ENCODE measurements around the gene AKAP7. TPM values are rescaled to one million over a fixed set of nuclear protein-coding genes. Genes with fewer than 3 reads are reported as not detected.

The AKAP7 gene
- total RNA-seq, 1 donor = 4.7 TPM

GRCh38 chr6:131222773-131223172 lies 87.5 kb downstream of the AKAP7 start:
- DNase-seq (ENCODE audit: low read depth) = peak; percentile 14
- TF ChIP-seq CTCF (IDR thresholded peaks at IDR 0.05; ENCODE audit: insufficient read depth, low read depth, low read length) = no peak
- no peak overlapping the region for H3K4me3 ChIP-seq (ENCODE audit: low read depth, low read length)

DNA sequence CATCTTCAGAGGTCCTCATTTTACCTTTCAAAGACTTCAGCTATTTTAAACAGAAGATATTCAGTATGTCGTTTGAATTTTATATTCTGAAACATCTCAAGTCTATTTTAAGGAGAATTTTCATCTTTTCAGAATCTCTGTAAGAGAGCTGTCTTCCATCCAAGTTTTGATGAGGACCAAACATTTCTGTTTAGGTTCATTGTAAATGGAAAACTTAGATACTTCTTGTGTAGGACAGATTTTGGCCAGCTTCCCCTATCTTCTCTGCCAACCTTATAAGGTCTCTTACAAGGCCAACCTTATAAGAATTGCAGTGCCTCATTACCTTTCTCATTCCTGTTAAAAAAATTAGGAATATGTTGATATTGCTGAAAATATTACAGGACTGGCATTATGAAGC lies 88.1 kb downstream of the AKAP7 start:
- no peak for TF ChIP-seq CTCF (IDR thresholded peaks at IDR 0.05; ENCODE audit: insufficient read depth, low read depth, low read length)
- no peak overlapping the region for H3K4me3 ChIP-seq (ENCODE audit: low read depth, low read length)
- DNase-seq (ENCODE audit: low read depth) = no peak

GRCh38 chr6:131225127-131225526 lies 89.9 kb downstream of the AKAP7 start:
- no peak for TF ChIP-seq CTCF (IDR thresholded peaks at IDR 0.05; ENCODE audit: insufficient read depth, low read depth, low read length)
- no peak for DNase-seq (ENCODE audit: low read depth)
- H3K4me3 ChIP-seq (ENCODE audit: low read depth, low read length) = no peak overlapping the region

- no peak overlapping the region for H3K4me3 ChIP-seq (ENCODE audit: low read depth, low read length)
- no peak for TF ChIP-seq CTCF (IDR thresholded peaks at IDR 0.05; ENCODE audit: insufficient read depth, low read depth, low read length)
- no peak for DNase-seq (ENCODE audit: low read depth)
Measured at GRCh38 chr6:131225959-131226358, 90.7 kb downstream of the AKAP7 start.

GRCh38 chr6:131226459-131227157 lies 91.3 kb downstream of the AKAP7 start:
- no peak for TF ChIP-seq CTCF (IDR thresholded peaks at IDR 0.05; ENCODE audit: insufficient read depth, low read depth, low read length)
- DNase-seq (ENCODE audit: low read depth) = no peak
- H3K4me3 ChIP-seq (ENCODE audit: low read depth, low read length) = no peak overlapping the region

GRCh38 chr6:131227158-131227543 lies 91.9 kb downstream of the AKAP7 start:
- no peak overlapping the region for H3K4me3 ChIP-seq (ENCODE audit: low read depth, low read length)
- TF ChIP-seq CTCF (IDR thresholded peaks at IDR 0.05; ENCODE audit: insufficient read depth, low read depth, low read length) = no peak
- DNase-seq (ENCODE audit: low read depth) = no peak

DNA sequence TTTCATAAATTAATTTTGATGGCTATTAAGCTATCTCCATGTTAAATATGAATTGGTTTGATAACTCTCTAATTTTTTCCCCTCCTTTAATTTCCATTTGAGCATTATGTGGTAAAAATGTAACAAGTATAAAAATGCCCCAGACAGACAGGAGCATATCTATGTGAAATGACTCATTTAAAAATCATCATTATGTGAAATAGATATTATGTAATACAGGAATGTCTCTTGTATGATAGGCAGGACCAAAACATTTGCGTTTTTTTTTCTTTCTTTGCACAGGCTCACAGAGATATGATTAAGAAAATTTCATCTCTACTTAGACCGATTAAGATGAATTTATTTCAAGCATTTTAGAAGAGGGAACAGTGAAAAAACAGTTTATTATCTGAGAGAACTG lies 95.8 kb downstream of the AKAP7 start:
- no peak for DNase-seq (ENCODE audit: low read depth)
- TF ChIP-seq CTCF (IDR thresholded peaks at IDR 0.05; ENCODE audit: insufficient read depth, low read depth, low read length) = no peak
- H3K4me3 ChIP-seq (ENCODE audit: low read depth, low read length) = no peak overlapping the region
